Esophagus squamous epithelium (tissue), 4 donors: Measurements from ENCODE around the gene FERMT3.
"Not testable (repeated sequence)": the region's sequence is repeated elsewhere in the genome, so short reads cannot be mapped to it uniquely, and the experiment has no call there.

Source experiments
- CTCF ChIP-seq, 6 experiments: fragments of 450-650 bp in 4 of 6; fragments of 200-600 bp in 2 of 6; sonication (generic) in 2 of 6; IDR thresholded peaks; one replicate each; pipeline ENCODE4 v1.5.1; 2016 to 2019; ENCODE audit warnings: antibody characterized with exemption in 6 of 6, mild to moderate bottlenecking in 4 of 6, moderate library complexity in 4 of 6
- POLR2A ChIP-seq, 4 donors: fragments of 450-650 bp; IDR thresholded peaks; one replicate each; pipeline ENCODE4 v1.6.1; 2017; ENCODE audit warnings: antibody characterized with exemption in 4 of 4, mild to moderate bottlenecking in 4 of 4, moderate library complexity in 3 of 4

- TF ChIP-seq POLR2A, CTCF (IDR thresholded peaks at IDR 0.05): not testable (repeated sequence)
These were observed 40.0 kb downstream of the FERMT3 start for GRCh38 chr11:64246621-64246870.
